NCI-H1105 (cell line): Measurements from ENCODE around the gene SLC28A3.
"Not testable (repeated sequence)": the region's sequence is repeated elsewhere in the genome, so short reads cannot be mapped to it uniquely, and the experiment has no call there.

Experiments
- DNase-seq: peaks from one replicate; lab custom pipeline; 2025; lab: John Stamatoyannopoulos, UW

Gene SLC28A3

DNA sequence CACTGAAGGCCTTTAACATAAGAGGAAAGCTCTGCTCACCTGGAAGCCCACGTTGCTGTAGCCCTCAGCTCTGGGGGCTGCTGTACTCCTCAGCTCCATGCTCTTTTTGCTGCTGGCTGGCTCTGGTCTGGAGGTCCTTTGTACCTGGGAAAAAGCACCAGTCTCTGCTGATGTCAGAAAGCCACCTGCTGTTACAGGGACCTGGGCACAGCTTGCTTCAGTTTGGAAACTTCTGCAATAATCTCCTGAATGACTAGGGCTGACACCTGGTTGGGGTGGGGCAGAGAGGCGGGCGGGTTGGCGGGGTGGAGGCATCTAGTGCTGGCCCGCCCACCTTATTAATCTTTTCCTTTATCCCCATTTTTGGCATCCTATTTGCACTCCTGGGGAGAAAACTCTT, at the start of gene SLC28A3:
Gene SLC28A3 (minus strand): TSS at position 224 of the 400 bp plus-strand sequence. CDS start 125 bp downstream, at position 99.
- no peak for DNase-seq

- not testable (repeated sequence) for DNase-seq
Observed at GRCh38 chr9:84390254-84390653, 49.7 kb upstream of the SLC28A3 start.

DNA sequence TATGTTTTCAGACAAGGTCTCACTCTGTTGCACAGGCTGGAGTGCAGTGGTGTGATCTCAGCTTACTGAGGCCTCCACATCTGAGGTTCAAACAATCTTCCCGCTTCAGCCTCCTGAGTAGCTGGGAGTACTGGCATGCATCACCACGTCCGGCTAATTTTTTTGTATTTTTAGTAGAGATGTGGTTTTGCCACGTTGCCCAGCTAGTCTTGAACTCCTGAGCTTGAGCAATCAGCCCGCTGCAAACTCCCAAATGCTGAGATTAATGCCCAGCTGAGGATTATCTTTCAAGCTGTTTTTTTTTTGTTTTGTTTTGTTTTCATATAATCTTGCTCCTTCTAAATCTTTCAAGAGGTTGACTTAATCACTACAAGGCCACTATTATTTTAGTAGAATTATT, 47.3 kb upstream of the SLC28A3 start:
- no peak for DNase-seq

- no peak for DNase-seq
Observed at GRCh38 chr9:84386753-84387152, 46.2 kb upstream of the SLC28A3 start.

- no peak for DNase-seq
Observed at GRCh38 chr9:84385386-84386040, 45.0 kb upstream of the SLC28A3 start.

DNA sequence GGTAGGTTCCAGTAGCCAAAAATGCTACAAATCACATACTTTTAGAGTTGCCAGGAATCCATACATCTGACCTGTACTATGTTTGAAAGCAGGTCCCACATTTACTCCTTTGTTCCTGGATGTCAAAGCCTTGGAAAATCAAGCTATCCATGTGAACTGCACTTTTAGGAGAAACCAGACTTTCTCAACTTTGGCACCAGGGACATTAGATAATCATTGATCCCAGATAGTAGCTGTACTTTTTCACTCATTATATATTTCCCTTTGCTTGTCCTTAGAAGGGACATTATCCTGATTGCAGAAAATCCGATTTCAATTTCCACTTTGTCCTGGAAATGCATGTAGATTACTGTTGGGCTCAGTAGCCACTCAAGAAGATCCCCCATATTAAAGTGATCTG, 44.1 kb upstream of the SLC28A3 start:
- no peak for DNase-seq

DNA sequence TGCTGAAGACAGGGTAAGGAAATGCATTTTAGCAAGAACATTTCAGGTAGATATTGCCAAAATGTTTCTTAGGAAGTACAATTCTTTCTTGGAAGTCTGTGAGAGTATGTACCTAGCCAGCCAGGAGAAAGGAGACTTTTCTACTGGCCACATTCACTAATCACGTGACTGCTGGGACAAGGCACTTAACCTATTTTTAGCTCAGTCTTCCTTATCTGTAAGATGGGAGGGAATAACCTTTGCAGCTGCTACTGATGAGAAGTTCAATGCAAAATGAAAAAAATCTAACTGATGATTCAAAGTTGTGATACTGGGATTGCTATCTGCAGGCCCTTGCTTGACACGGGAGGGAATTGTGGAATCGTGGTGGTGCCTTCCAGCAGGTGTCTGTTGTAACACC, 42.6 kb upstream of the SLC28A3 start:
- no peak for DNase-seq

GRCh38 chr9:84382720-84383119, 42.2 kb upstream of the SLC28A3 start:
- DNase-seq = no peak

GRCh38 chr9:84381508-84381907, 41.0 kb upstream of the SLC28A3 start:
- no peak for DNase-seq

- no peak for DNase-seq
Observed at GRCh38 chr9:84379740-84380139, 39.2 kb upstream of the SLC28A3 start.

DNA sequence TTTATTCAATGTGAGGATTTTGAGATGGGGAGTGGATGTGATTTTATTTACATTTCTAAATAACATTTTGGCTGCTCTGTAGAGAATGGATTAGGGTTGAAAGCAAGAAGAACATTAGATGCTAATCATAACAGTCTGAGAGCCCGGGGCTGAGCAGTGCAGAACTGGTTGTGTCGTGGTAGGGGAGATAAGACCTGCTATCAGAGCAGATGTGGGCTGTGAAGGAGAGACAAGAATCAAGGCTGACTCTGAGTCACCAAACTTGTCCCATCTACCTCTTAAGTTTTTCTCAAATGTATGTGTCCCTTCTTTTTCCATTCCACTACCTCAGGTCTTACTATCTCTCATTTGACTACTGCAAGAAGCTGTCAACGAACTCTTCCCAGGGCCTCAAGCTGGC, 35.4 kb upstream of the SLC28A3 start:
- DNase-seq = no peak

DNA sequence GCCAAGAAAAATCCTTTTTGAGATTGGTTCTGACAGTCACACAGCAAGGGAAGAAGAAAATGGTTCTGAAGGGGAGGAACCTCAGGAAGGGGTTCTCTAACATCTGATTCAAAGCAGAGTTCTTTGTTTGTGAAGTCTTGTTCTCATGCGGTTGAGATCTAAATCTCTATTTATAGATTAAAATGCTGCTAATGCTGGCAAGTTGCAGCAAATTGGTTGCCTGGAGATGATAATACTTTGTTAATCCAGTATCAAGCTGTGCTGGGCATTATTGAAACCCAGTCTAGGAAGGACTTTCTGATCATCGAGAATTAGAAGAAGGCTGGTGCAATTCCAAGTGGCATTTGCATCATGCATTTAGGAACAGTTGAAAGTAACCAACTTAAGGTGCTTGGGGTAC, 34.0 kb upstream of the SLC28A3 start:
- DNase-seq = no peak

GRCh38 chr9:84374013-84374412, 33.5 kb upstream of the SLC28A3 start:
- DNase-seq = no peak

GRCh38 chr9:84371737-84372136, 31.2 kb upstream of the SLC28A3 start:
- no peak for DNase-seq

GRCh38 chr9:84368601-84369000, 28.0 kb upstream of the SLC28A3 start:
- no peak for DNase-seq

GRCh38 chr9:84367726-84368125, 27.2 kb upstream of the SLC28A3 start:
- DNase-seq = not testable (repeated sequence)

DNA sequence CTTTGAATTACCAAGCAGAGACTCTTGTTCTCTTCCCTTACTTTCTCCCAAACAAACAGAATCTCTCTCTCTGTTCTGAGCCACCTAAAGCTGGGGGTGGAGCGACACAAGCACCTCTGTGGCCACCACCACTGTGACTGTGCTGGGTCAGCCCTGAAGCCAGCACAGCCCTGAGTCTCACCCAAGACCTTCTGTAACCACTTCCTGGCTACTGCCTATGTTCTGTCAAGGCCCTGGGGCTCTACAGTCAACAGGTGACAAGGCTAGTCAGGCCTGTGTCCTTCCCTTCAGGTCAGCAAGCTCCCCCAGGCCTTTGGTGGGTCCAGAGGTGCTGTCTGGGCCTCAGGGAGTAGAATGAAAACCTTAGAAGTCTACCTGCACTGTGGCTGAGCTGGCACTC, 26.1 kb upstream of the SLC28A3 start:
- no peak for DNase-seq

DNA sequence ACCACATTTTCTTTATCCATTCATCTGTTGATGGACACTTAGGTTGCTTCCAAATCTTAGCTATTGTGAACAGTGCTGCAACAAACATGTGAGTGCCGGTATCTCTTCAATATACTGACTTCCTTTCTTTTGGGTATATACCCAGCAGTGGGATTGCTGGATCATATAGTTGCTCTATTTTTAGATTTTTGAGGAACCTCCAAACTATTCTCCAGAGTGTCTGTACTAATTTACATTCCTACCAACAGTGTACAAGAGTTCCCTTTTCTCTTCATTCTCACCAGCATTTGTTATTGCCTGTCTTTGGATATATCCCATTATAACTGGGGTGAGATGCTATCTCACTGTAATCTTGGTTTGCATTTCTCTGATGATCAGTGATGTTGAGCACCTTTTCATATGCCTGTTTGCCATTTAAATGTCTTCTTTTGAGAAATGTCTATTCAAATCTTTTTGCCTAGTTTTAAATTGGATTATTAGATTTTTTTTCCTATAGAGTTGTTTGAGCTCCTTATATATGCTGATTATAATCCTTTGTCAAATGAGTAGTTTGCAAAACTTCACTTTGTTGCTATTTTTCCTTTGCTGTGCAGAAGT, 24.4 kb upstream of the SLC28A3 start:
- not testable (repeated sequence) for DNase-seq

GRCh38 chr9:84361645-84362044, 21.1 kb upstream of the SLC28A3 start:
- DNase-seq = no peak

DNA sequence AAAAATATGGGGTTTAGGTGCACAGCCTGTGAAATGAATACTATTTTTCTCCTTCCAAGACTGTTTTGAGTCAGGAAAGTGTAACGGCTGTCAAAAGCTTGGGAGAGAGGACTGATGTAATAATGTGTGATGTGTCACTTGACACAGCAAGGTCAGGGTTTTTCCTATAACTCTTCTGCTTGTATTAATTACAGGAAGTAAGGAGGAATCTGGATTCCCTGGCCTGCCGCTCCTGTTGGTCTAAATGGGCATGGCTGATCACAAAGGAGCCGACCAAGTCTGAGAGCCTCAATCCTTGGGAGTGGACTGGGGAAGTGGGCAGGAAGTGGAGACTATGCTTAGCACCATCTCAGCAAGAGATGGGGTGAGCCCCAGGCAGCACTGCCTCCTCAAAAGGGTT, 16.7 kb upstream of the SLC28A3 start:
- DNase-seq = no peak

DNA sequence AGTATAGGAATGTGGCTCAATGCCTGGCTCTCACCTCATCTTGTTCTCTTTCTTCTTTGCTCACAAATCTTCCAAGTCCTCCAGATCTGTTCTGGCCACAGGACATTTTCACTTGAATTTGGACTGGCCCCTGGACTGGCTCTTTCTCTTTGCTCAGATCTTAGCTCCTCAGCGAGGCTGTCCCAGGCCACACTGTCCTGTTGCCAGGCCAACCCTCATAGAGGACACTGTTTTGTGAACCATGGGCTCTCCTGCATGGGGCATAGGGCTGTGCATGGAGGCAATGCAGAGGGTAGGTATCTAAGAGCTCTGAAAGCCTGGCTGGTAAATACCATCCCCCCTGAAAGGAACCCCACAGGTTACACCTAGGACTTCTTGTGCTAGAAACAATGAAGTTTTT, 13.5 kb upstream of the SLC28A3 start:
- DNase-seq = no peak

DNA sequence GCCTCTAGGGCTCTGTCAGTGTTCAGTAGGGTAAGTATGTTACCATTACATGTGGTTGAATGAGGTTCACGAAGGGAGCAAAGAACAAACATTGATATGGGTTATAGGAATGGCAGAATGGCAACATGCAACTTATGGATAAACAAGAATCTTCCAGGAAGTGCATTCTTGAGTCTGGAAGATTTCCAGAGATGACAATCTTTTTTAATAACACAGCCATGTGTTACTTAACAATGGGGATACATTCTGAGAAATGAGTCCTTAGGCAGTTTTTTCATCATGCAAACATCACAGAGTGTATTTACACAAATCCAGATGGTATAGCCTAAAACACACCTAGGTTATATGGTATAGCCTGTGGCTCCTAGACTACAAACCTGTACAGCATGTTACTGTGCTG, 9.1 kb upstream of the SLC28A3 start:
- no peak for DNase-seq

GRCh38 chr9:84343111-84343521, 2.6 kb upstream of the SLC28A3 start:
- no peak for DNase-seq

DNA sequence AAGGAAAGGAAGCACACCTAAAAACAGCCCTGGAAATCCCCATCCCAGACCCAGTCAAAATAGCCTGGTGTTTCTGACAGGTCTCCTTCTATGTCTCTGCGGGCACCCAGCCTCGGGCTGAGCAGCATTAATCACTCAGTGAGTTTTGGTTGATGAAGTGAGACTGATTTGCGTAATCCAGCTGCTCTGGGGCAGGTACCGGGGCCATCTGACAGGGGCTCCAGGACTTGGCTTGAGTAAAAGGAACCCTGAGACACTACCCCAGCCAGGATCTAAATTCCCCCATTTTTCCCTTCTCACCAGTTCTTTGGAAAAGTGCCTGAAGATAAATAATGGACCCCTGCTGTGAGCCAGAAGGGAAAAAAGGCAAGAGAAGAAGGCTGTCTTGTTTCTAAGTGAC, 596 bp downstream of the SLC28A3 start:
- DNase-seq = no peak
